HCT116 (cell line): ENCODE results near the gene SLC25A45.

Experiments
- ATF3 ChIP-seq: IDR thresholded peaks from 2 replicates; pipeline ENCODE4 v1.6.1; 2012
- CTCF ChIP-seq, 3 experiments: fragments of 200-600 bp in 1 of 3; sonication (generic) in 1 of 3; IDR thresholded peaks in 2 of 3; conservative IDR thresholded peaks in 1 of 3; 2 replicates each; pipeline ENCODE4 v1.5.1; 2012 to 2017; ENCODE audit warnings: low read depth in 2 of 3, low read length in 2 of 3, antibody characterized with exemption in 1 of 3, borderline replicate concordance in 1 of 3, control low read depth in 1 of 3, mild to moderate bottlenecking in 1 of 3, mixed read lengths in 1 of 3, mixed run types in 1 of 3, moderate library complexity in 1 of 3; ENCODE audit not compliant: insufficient read depth in 1 of 3
- MAX ChIP-seq: IDR thresholded peaks from 2 replicates; pipeline ENCODE4 v1.6.1; 2012
- POLR2A ChIP-seq: IDR thresholded peaks from 2 replicates; pipeline ENCODE4 v1.7.0; 2011; ENCODE audit warnings: borderline replicate concordance; ENCODE audit not compliant: insufficient read depth, insufficient read length; ENCODE audit errors: extremely low read depth

GRCh38 chr11:65410936-65411680 lies 28.7 kb upstream of the SLC25A45 start:
- TF ChIP-seq POLR2A (no peak), CTCF (IDR thresholded peaks at IDR 0.05 in 2 of 3, conservative IDR thresholded peaks at IDR 0.05 in 1 of 3; ENCODE audit: borderline replicate concordance in 1 of 3, insufficient read depth in 1 of 3, low read depth in 2 of 3, low read length in 2 of 3) (no peak), MAX (no peak), ATF3 (no peak)
